H1 (cell line): ENCODE data around the gene OXER1. TPM values are rescaled to one million over a fixed set of nuclear protein-coding genes. Genes with fewer than 3 reads are reported as not detected.

ENCODE experiments used
- CTCF ChIA-PET: fragments of 300-600 bp; sonication (Branson Sonifier 250); formaldehyde crosslinking; loops from one replicate; lab custom pipeline; 2021; ENCODE audit not compliant: partially characterized antibody; lab: Charles Lee
- POLR2A ChIA-PET: fragments of 300-600 bp; sonication (Branson Sonifier 250); formaldehyde crosslinking; loops from one replicate; lab custom pipeline; 2021; ENCODE audit warnings: inconsistent platforms; ENCODE audit not compliant: partially characterized antibody; lab: Charles Lee
- DNase-seq, 2 experiments: peaks; one replicate each; pipeline versions ENCODE4 v3.0.0 to v3.0.0-alpha.2; 2010 to 2022; ENCODE audit warnings: low spot score in 2 of 2, low read depth in 1 of 2, mixed read lengths in 1 of 2
- FAIRE-seq: peaks from 2 replicates; lab custom pipeline; 2011; peaks lifted over from hg19 to GRCh38; lab: Jason Lieb, UNC
- H2AFZ ChIP-seq: 2 replicates; pipeline ENCODE4 v1.8.1; 2012; ENCODE audit warnings: low read length, inconsistent platforms
- H2AK5ac ChIP-seq: 2 replicates; pipeline ENCODE4 v1.6.1; 2013; ENCODE audit warnings: low read depth, low read length
- H2BK120ac ChIP-seq: replicated peaks from 2 replicates; pipeline ENCODE3; 2013; ENCODE audit warnings: low read depth, low read length, inconsistent platforms
- H2BK12ac ChIP-seq: 2 replicates; pipeline ENCODE4 v1.6.1; 2013; ENCODE audit warnings: low read depth, low read length
- H2BK15ac ChIP-seq: 2 replicates; pipeline ENCODE4 v1.6.1; 2013; ENCODE audit warnings: low read length
- H2BK20ac ChIP-seq: 2 replicates; pipeline ENCODE4 v1.6.1; 2013; ENCODE audit warnings: low read length
- H2BK5ac ChIP-seq: 2 replicates; pipeline ENCODE4 v1.6.1; 2013; ENCODE audit warnings: low read depth, low read length
- H3K14ac ChIP-seq: 2 replicates; pipeline ENCODE4 v1.6.1; 2013; ENCODE audit warnings: inconsistent platforms; ENCODE audit not compliant: insufficient read length
- H3K18ac ChIP-seq: 2 replicates; pipeline ENCODE4 v1.6.1; 2013; ENCODE audit warnings: low read length; ENCODE audit errors: extremely low read depth
- H3K23ac ChIP-seq: 2 replicates; pipeline ENCODE4 v1.6.1; 2013; ENCODE audit warnings: inconsistent platforms; ENCODE audit not compliant: insufficient read length
- H3K23me2 ChIP-seq: 2 replicates; pipeline ENCODE4 v1.6.1; 2013; ENCODE audit warnings: low read depth, low read length
- H3K27ac ChIP-seq: 2 replicates; pipeline ENCODE4 v1.6.1; 2011; ENCODE audit warnings: low read depth, low read length, inconsistent platforms
- H3K27me3 ChIP-seq, 4 experiments: replicated peaks in 1 of 4; 1 replicate in 1 of 4; 2 replicates in 3 of 4; pipeline versions ENCODE4 v1.6.1 to v1.8.1; 2011 to 2013; ENCODE audit warnings: low read length in 3 of 4, mild to moderate bottlenecking in 3 of 4, inconsistent platforms in 2 of 4, mixed read lengths in 2 of 4, moderate library complexity in 1 of 4; ENCODE audit not compliant: control insufficient read depth in 3 of 4, insufficient read depth in 3 of 4; ENCODE audit errors: extremely low read depth in 1 of 4
- H3K36me3 ChIP-seq, 4 experiments: 2 replicates each; pipeline versions ENCODE4 v1.6.1 to v1.8.1; 2011 to 2013; ENCODE audit warnings: mild to moderate bottlenecking in 4 of 4, low read length in 3 of 4, moderate library complexity in 2 of 4, control low read depth in 1 of 4, inconsistent platforms in 1 of 4; ENCODE audit not compliant: insufficient read depth in 4 of 4, control insufficient read depth in 2 of 4
- H3K4ac ChIP-seq: replicated peaks from 2 replicates; pipeline ENCODE3; 2013; ENCODE audit warnings: low read length, low read depth, mixed read lengths, inconsistent platforms; ENCODE audit not compliant: insufficient read length
- H3K4me1 ChIP-seq, 4 experiments: replicated peaks in 1 of 4; 1 replicate in 1 of 4; 2 replicates in 3 of 4; pipeline versions ENCODE4 v1.6.1 to v1.8.1; 2011 to 2013; ENCODE audit warnings: low read length in 3 of 4, inconsistent platforms in 2 of 4, mixed read lengths in 1 of 4; ENCODE audit not compliant: insufficient read depth in 4 of 4, control insufficient read depth in 3 of 4
- H3K4me2 ChIP-seq, 2 experiments: 2 replicates each; pipeline versions ENCODE4 v1.6.1 to v1.8.1; 2011 to 2013; ENCODE audit warnings: low read depth in 2 of 2, low read length in 2 of 2, control low read depth in 1 of 2, inconsistent platforms in 1 of 2, mild to moderate bottlenecking in 1 of 2; ENCODE audit not compliant: insufficient read depth in 1 of 2
- H3K4me3 ChIP-seq, 4 experiments: fragments of 200-600, 300-600 bp in 1 of 4; sonication (generic), shearing (Covaris generic), sonication (Bioruptor Twin) in 1 of 4; 2 replicates each; pipeline versions ENCODE4 v1.5.1 to v1.8.1; 2011 to 2016; ENCODE audit warnings: low read length in 4 of 4, low read depth in 3 of 4, control low read depth in 2 of 4, inconsistent platforms in 2 of 4, mild to moderate bottlenecking in 2 of 4, mixed read lengths in 1 of 4, moderate library complexity in 1 of 4; ENCODE audit not compliant: insufficient read depth in 2 of 4; ENCODE audit errors: extremely low read depth in 1 of 4
- H3K56ac ChIP-seq: replicated peaks from 2 replicates; pipeline ENCODE3; 2013; ENCODE audit warnings: low read depth, mild to moderate bottlenecking, mixed read lengths, low read length, inconsistent platforms; ENCODE audit not compliant: insufficient read length
- H3K79me1 ChIP-seq: 2 replicates; pipeline ENCODE4 v1.6.1; 2013; ENCODE audit warnings: low read depth, low read length, control low read depth
- H3K79me2 ChIP-seq, 2 experiments: 2 replicates each; pipeline versions ENCODE4 v1.6.1 to v1.8.1; 2012 to 2013; ENCODE audit warnings: low read length in 2 of 2, mild to moderate bottlenecking in 2 of 2, inconsistent platforms in 1 of 2; ENCODE audit not compliant: insufficient read depth in 2 of 2, control insufficient read depth in 1 of 2
- H3K9ac ChIP-seq, 4 experiments: replicated peaks in 1 of 4; 1 replicate in 1 of 4; 2 replicates in 3 of 4; pipeline versions ENCODE4 v1.6.1 to v1.8.1; 2011 to 2013; ENCODE audit warnings: low read depth in 3 of 4, low read length in 3 of 4, control low read depth in 2 of 4, mild to moderate bottlenecking in 2 of 4, moderate library complexity in 2 of 4, inconsistent platforms in 1 of 4; ENCODE audit errors: extremely low read depth in 1 of 4
- H3K9me3 ChIP-seq, 2 experiments: 2 replicates each; pipeline versions ENCODE4 v1.6.1 to v1.8.1; 2012 to 2013; ENCODE audit warnings: mild to moderate bottlenecking in 2 of 2, moderate library complexity in 2 of 2, control low read depth in 1 of 2, inconsistent platforms in 1 of 2, low read depth in 1 of 2, low read length in 1 of 2, mixed read lengths in 1 of 2; ENCODE audit not compliant: insufficient read depth in 2 of 2
- H4K20me1 ChIP-seq, 2 experiments: replicated peaks in 1 of 2; 2 replicates each; pipeline versions ENCODE3 to v1.8.1; 2011 to 2013; ENCODE audit warnings: inconsistent platforms in 2 of 2, low read length in 2 of 2, mild to moderate bottlenecking in 1 of 2; ENCODE audit not compliant: insufficient read depth in 2 of 2, control insufficient read depth in 1 of 2
- H4K5ac ChIP-seq: 2 replicates; pipeline ENCODE4 v1.6.1; 2013; ENCODE audit warnings: low read length, low read depth, mixed read lengths, inconsistent platforms; ENCODE audit not compliant: insufficient read length
- H4K8ac ChIP-seq: 2 replicates; pipeline ENCODE4 v1.8.0; 2013; ENCODE audit warnings: mild to moderate bottlenecking, moderate library complexity, low read length, inconsistent platforms; ENCODE audit not compliant: insufficient read depth; ENCODE audit errors: extremely low read depth
- H4K91ac ChIP-seq: replicated peaks from 2 replicates; pipeline ENCODE3; 2013; ENCODE audit warnings: low read length, mixed read lengths, inconsistent platforms; ENCODE audit not compliant: insufficient read length
- BACH1 ChIP-seq: IDR thresholded peaks from 2 replicates; pipeline ENCODE4 v1.6.1; 2012; ENCODE audit warnings: low read length, improper control_type of control experiment
- CHD1 ChIP-seq: IDR thresholded peaks from 2 replicates; pipeline ENCODE4 v1.6.1; 2012; ENCODE audit warnings: low read depth, low read length, improper control_type of control experiment
- JUND ChIP-seq: IDR thresholded peaks from 2 replicates; pipeline ENCODE4 v1.6.1; 2011; ENCODE audit warnings: mild to moderate bottlenecking, improper control_type of control experiment, low read length
- KDM1A ChIP-seq: fragments of 200-600, 300-600 bp; sonication (generic); IDR thresholded peaks from 2 replicates; pipeline ENCODE4 v1.7.1; 2016; ENCODE audit warnings: mild to moderate bottlenecking, low read length, borderline replicate concordance
- NANOG ChIP-seq: IDR thresholded peaks from 2 replicates; pipeline ENCODE4 v1.6.1; 2011; ENCODE audit warnings: low read length, low read depth, mild to moderate bottlenecking, inconsistent platforms; ENCODE audit not compliant: insufficient read depth, poor library complexity, severe bottlenecking
- POLR2AphosphoS5 ChIP-seq: IDR thresholded peaks from 2 replicates; pipeline ENCODE4 v1.6.1; 2011; ENCODE audit warnings: low read depth, low read length
- POU5F1 ChIP-seq: IDR thresholded peaks from 2 replicates; pipeline ENCODE4 v1.6.1; 2011; ENCODE audit warnings: low read depth, mild to moderate bottlenecking, low read length, moderate library complexity
- SAP30 ChIP-seq: fragments of 300-600 bp; sonication (generic); IDR thresholded peaks from 2 replicates; pipeline ENCODE4 v1.7.1; 2012; ENCODE audit warnings: low read length, moderate library complexity, mild to moderate bottlenecking, inconsistent platforms; ENCODE audit not compliant: insufficient read depth, insufficient replicate concordance
- SIRT6 ChIP-seq: IDR thresholded peaks from one replicate; pipeline ENCODE4 v1.7.1; 2012; ENCODE audit warnings: low read length, inconsistent platforms
- WGBS, 2 experiments: shearing (Covaris generic) in 1 of 2; methylation state at CpG; one replicate each; pipeline versions ENCODE4 v1.1.6 to v1.1.7; 2013 to 2015; ENCODE audit warnings: low lambda C conversion rate in 2 of 2, mixed read lengths in 2 of 2, inconsistent platforms in 1 of 2, low coverage in 1 of 2, missing lambda C conversion rate in 1 of 2; ENCODE audit not compliant: insufficient replicate concordance in 2 of 2, insufficient coverage in 1 of 2, insufficient read length in 1 of 2; ENCODE audit errors: extremely low coverage in 1 of 2, missing lambda C conversion rate in 1 of 2; 5-methylcytosine and 5-hydroxymethylcytosine counted together
- polyA plus RNA-seq, 7 experiments: library from polyadenylated mRNA; depleted of rRNA in 3 of 7; stranded (reverse) in 5 of 7; unstranded in 2 of 7; fragments of >200 nt in 5 of 7; fragments of 200-250 nt in 2 of 7; gene quantifications; 1 replicate in 5 of 7; 2 replicates in 1 of 7; 4 replicates in 1 of 7; pipeline versions ENCODE4 v1.2.1 to v1.2.3, GENCODE V29; 2011 to 2013; ENCODE audit warnings: missing spikeins in 2 of 7, mixed read lengths in 2 of 7
- total RNA-seq: library from RNA; stranded (reverse); fragmentation: NEBNext Ultra II Directional; extraction: Animal tissue kit (Norgen Biotek cat#: 25700); gene quantifications from 2 replicates; pipeline ENCODE4 v1.2.1, GENCODE V29; 2021
- TF ChIP-seq, protein P1 (sequence below): IDR thresholded peaks from 2 replicates; pipeline ENCODE4 v1.6.1; 2012; ENCODE audit warnings: low read length, inconsistent platforms

Gene OXER1
- total and polyA plus RNA-seq, 2 of the 8 experiments (the other 6 are each of a cell fraction or from before 2014, with no cell fraction given) = 1.2 to 2.9 TPM

DNA sequence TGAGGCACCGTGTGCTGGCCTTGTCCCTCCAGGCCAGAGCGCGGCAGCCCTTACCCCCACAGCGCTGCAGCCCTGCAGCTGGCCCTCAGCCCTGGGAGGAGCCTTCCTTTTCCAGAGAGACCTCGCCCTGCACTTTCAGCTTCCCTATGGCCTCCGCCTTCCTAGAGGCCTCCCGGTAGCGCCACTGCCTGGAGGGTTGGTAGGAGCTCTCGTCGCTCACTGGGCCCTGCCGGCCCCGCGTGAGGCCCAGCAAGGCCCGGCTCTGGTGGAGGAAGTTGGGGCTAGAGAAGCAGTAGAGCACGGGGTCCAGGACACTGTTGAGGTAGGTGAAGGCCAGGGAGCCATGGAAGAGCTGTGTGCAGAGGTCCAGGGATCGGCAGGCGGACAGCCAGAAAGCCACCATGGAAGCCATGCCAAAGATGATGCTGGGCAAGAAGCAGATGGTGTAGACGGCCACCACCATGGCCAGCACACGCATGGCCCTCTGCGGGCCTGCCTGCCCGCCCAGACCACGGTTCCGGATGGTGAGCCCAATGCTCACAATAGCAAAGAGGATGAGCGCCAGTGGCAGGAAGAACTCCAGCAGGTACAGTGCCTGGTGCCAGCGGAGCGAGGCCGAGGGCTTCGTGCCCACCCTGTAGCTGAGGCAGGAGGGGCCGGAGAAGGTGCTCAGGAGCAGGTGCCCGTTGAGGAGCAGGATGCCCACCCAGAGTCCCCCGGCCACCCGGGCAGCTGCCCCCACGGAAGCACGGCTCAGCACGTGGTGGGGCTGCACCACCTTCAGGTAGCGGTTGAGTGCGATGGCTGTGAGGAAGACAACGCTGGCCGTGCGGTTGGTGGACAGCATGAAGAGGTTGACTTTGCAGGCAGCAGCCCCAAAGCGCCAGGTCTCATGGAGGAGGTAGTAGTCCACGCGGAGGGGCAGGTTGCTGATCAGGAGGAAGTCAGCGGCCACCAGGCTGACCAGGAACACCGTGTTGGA lies 821 bp downstream of the OXER1 start:
- DNase-seq = no peak
- H2AFZ ChIP-seq = no peak overlapping the region
- no peak overlapping the region for H3K27ac ChIP-seq
- H3K4me3 ChIP-seq = no peak overlapping the region
- no peaks in the 10 kb centered on the region for H3K9me3 ChIP-seq
- no peaks in the 10 kb centered on the region for H4K20me1 ChIP-seq
- H3K79me2 ChIP-seq = no peaks in the 10 kb centered on the region
- ChIA-PET CTCF (interaction anchor here (0.7 to 1.1 kb wide), 8 partner anchors 11 to 100 kb away, joined by 3 to 5 read pairs (median 3); no protein-coding TSS in a partner anchor), POLR2A (interaction anchor here (1.9 kb wide), 1 partner anchor 11 kb away, joined by 4 read pairs; no protein-coding TSS in a partner anchor)
- no peak overlapping the region for H3K18ac ChIP-seq
- H3K9ac ChIP-seq = no peak overlapping the region
- no peak overlapping the region for H4K91ac ChIP-seq
- H2BK5ac ChIP-seq = 0 out of 2 replicates have a peak overlapping the region, but pooled peaks have one; percentile 21
- peak overlapping the region; percentile 45; the same call in 1 of the 2 replicates for H4K8ac ChIP-seq
- no peak overlapping the region for H2AK5ac ChIP-seq
- H3K4me1 ChIP-seq = peaks cover 0 to 6% (median 0%) of the 10 kb centered on the region in 4 experiments; a peak in 1 of 7 replicates
- no peak overlapping the region for H2BK20ac ChIP-seq
- no peaks in the 10 kb centered on the region for H3K23me2 ChIP-seq
- no peak overlapping the region for H3K4me2 ChIP-seq
- FAIRE-seq = no peak
- no peaks in the 10 kb centered on the region; the same call in 1 of the 2 replicates for H3K79me1 ChIP-seq
- no peaks in the 10 kb centered on the region; a peak in 2 of 8 replicates for H3K36me3 ChIP-seq
- H3K4ac ChIP-seq = no peak overlapping the region
- no peak overlapping the region for H2BK120ac ChIP-seq
- H3K14ac ChIP-seq = no peak overlapping the region
- H2BK12ac ChIP-seq = no peak overlapping the region
- 95% methylated on average over 42 of the region's 45 CpGs; no CpG with 5 or more reads in 1 of the 2 experiments for WGBS, 2 experiments
- H3K23ac ChIP-seq = no peak overlapping the region
- no peak overlapping the region for H2BK15ac ChIP-seq
- H4K5ac ChIP-seq = no peak overlapping the region
- H3K27me3 ChIP-seq = no peaks in the 10 kb centered on the region
- no peak overlapping the region for H3K56ac ChIP-seq
- TF ChIP-seq SAP30 = no peak
- TF ChIP-seq NANOG = no peak
- TF ChIP-seq KDM1A = no peak
- no peak for TF ChIP-seq POLR2AphosphoS5
- TF ChIP-seq BACH1 = no peak
- TF ChIP-seq JUND = no peak
- TF ChIP-seq, protein P1, sequence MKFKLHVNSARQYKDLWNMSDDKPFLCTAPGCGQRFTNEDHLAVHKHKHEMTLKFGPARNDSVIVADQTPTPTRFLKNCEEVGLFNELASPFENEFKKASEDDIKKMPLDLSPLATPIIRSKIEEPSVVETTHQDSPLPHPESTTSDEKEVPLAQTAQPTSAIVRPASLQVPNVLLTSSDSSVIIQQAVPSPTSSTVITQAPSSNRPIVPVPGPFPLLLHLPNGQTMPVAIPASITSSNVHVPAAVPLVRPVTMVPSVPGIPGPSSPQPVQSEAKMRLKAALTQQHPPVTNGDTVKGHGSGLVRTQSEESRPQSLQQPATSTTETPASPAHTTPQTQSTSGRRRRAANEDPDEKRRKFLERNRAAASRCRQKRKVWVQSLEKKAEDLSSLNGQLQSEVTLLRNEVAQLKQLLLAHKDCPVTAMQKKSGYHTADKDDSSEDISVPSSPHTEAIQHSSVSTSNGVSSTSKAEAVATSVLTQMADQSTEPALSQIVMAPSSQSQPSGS = no peak
- no peak for TF ChIP-seq CHD1
- TF ChIP-seq SIRT6 = no peak
- no peak for TF ChIP-seq POU5F1
